ENCODE results near the gene PGA4.

Gene PGA4

DNA sequence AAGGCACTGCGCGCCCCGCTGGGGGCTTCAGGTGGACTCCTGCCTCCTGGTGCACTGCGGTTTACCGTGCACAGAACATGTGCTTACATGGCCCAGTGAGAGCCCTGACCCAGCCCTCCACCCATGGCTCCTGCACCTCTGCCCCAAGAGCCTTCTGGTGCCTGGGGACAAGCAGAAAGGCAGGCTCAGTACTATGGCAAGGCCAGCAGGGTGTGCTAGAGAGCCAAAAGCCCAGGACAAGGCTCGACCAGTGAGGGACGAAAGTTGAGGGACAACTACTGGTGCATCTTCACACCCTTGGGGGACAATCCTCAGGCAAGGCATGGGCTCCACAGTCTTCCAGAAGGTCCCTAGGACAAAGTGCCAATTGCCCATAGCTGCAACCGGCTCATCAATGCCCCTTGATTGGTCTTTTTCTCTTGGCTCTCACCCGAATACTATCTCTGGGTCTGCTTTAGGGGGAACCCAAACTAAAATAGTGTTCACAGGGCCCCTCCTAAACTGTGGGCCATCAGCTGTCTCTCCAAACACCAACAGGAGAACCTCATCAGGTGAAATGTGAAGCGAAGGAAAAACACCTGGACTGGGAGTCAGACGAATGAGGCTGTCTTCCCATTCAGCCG is 32.4 kb downstream of the PGA4 start:
- in situ Hi-C loops (cut with HindIII; ENCODE audit: low pct_unique_long_range_greater_than_20kb, low sequenced_read_pairs), result no loop called here
- TF ChIP-seq JUND (IDR thresholded peaks at IDR 0.05; ENCODE audit: low read depth), result no peak
- peak; percentile 76 to 78 for DNase-seq (ENCODE audit: low read depth in 1 of 2, low spot score in 1 of 2)

DNA sequence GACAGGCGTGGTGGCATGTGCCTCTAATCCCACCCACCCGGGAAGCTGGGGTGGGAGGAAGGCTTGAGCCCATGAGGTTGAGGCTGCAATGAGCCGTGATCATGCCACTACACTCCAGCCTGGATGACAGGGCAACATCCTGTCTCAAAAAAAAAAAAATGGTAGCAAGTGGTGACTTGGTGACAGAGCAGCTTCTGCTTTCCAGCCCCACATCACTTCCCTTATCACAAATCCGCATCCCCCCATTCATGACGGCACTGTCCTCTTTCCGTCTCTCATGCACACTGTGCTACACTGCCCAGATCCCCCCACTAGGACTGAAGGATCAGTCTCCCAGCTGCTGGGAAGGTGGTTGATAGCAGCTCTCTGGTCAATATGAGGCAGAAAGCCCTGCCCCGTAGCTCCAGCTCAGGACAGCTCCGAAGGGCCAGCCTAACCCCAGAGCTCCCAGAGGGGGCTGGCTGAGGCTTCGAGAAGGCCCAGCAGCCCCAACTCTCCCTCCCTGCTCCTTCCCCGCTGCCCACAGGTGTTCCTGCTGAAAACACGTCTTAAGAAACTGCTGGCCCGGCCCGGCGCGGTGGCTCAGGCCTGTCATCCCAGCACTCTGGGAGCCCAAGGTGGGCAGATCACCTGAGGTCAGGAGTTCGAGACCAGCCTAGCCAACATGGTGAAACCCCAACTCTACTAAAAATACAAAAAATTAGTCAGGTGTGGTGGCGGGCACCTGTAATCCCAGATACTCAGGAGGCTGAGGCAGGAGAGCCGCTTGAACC is 34.7 kb downstream of the PGA4 start:
- TF ChIP-seq JUND (IDR thresholded peaks at IDR 0.05; ENCODE audit: low read depth), result no peak
- no peak for DNase-seq (ENCODE audit: low read depth in 1 of 2, low spot score in 1 of 2)
- in situ Hi-C loops (cut with HindIII; ENCODE audit: low pct_unique_long_range_greater_than_20kb, low sequenced_read_pairs), result no loop called here

DNA sequence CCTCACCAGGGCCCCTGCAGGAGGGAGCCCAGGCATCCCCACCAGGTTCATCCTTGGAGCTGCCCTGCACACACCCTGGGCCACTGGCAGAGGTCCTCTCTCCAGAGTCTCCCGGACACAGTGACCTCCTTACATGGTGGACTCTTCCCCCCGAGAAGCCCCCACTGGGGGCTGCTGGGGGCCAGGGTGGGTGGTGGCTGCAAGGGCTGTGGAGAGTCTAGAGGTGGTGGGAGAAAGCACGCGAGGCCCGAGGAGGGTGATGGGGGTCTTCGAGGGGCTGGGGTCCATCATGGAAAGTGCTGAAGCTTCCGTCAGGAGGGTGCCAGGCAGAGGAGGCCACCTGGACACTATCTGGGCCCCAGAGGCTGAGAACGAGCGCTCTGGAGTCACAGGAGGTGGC is 36.4 kb downstream of the PGA4 start:
- DNase-seq (ENCODE audit: low read depth in 1 of 2, low spot score in 1 of 2), result no peak
- in situ Hi-C loops (cut with HindIII; ENCODE audit: low pct_unique_long_range_greater_than_20kb, low sequenced_read_pairs), result no loop called here
- TF ChIP-seq JUND (IDR thresholded peaks at IDR 0.05; ENCODE audit: low read depth), result no peak

GRCh38 chr11:61259363-61259762 is 37.2 kb downstream of the PGA4 start:
- DNase-seq (ENCODE audit: low read depth in 1 of 2, low spot score in 1 of 2), result no peak
- TF ChIP-seq JUND (IDR thresholded peaks at IDR 0.05; ENCODE audit: low read depth), result no peak
- in situ Hi-C loops (cut with HindIII; ENCODE audit: low pct_unique_long_range_greater_than_20kb, low sequenced_read_pairs), result no loop called here

GRCh38 chr11:61264371-61264770 is 42.2 kb downstream of the PGA4 start:
- in situ Hi-C loops (cut with HindIII; ENCODE audit: low pct_unique_long_range_greater_than_20kb, low sequenced_read_pairs), result no loop called here
- TF ChIP-seq JUND (IDR thresholded peaks at IDR 0.05; ENCODE audit: low read depth), result no peak
- no peak for DNase-seq (ENCODE audit: low read depth in 1 of 2, low spot score in 1 of 2)

GRCh38 chr11:61264795-61265194 is 42.6 kb downstream of the PGA4 start:
- in situ Hi-C loops (cut with HindIII; ENCODE audit: low pct_unique_long_range_greater_than_20kb, low sequenced_read_pairs), result no loop called here
- DNase-seq (ENCODE audit: low read depth in 1 of 2, low spot score in 1 of 2), result no peak
- no peak for TF ChIP-seq JUND (IDR thresholded peaks at IDR 0.05; ENCODE audit: low read depth)

- in situ Hi-C loops (cut with HindIII; ENCODE audit: low pct_unique_long_range_greater_than_20kb, low sequenced_read_pairs), result no loop called here
- no peak for TF ChIP-seq JUND (IDR thresholded peaks at IDR 0.05; ENCODE audit: low read depth)
- DNase-seq (ENCODE audit: low read depth in 1 of 2, low spot score in 1 of 2), result no peak
Observed at GRCh38 chr11:61265357-61265756, 43.2 kb downstream of the PGA4 start.

- no peak for TF ChIP-seq JUND (IDR thresholded peaks at IDR 0.05; ENCODE audit: low read depth)
- DNase-seq (ENCODE audit: low read depth in 1 of 2, low spot score in 1 of 2), result no peak
- in situ Hi-C loops (cut with HindIII; ENCODE audit: low pct_unique_long_range_greater_than_20kb, low sequenced_read_pairs), result no loop called here
Observed at GRCh38 chr11:61266602-61267001, 44.5 kb downstream of the PGA4 start.

DNA sequence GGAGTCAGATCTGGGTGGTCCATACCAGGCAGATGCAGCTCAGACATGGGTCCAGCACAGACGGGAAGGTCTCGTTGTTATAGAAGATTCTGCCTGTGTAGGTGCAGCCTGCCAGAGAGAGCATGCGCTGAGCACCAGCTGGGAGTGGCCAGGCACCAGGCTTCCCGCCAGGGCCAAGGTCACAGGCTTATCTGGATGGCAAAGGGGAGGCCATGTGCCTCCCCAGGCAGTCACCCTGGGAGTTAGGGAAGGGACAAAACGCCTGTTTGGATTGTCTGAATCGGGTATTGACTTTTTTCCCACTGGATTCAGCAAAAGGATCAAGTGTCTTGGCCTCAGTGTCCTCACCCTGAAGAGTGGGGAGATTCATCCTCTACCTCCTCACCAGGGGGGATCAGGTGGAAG is 45.3 kb downstream of the PGA4 start:
- TF ChIP-seq JUND (IDR thresholded peaks at IDR 0.05; ENCODE audit: low read depth), result no peak
- DNase-seq (ENCODE audit: low read depth in 1 of 2, low spot score in 1 of 2), result no peak
- in situ Hi-C loops (cut with HindIII; ENCODE audit: low pct_unique_long_range_greater_than_20kb, low sequenced_read_pairs), result no loop called here

GRCh38 chr11:61268588-61269250 is 46.6 kb downstream of the PGA4 start:
- no peak for TF ChIP-seq JUND (IDR thresholded peaks at IDR 0.05; ENCODE audit: low read depth)
- in situ Hi-C loops (cut with HindIII; ENCODE audit: low pct_unique_long_range_greater_than_20kb, low sequenced_read_pairs), result no loop called here

DNA sequence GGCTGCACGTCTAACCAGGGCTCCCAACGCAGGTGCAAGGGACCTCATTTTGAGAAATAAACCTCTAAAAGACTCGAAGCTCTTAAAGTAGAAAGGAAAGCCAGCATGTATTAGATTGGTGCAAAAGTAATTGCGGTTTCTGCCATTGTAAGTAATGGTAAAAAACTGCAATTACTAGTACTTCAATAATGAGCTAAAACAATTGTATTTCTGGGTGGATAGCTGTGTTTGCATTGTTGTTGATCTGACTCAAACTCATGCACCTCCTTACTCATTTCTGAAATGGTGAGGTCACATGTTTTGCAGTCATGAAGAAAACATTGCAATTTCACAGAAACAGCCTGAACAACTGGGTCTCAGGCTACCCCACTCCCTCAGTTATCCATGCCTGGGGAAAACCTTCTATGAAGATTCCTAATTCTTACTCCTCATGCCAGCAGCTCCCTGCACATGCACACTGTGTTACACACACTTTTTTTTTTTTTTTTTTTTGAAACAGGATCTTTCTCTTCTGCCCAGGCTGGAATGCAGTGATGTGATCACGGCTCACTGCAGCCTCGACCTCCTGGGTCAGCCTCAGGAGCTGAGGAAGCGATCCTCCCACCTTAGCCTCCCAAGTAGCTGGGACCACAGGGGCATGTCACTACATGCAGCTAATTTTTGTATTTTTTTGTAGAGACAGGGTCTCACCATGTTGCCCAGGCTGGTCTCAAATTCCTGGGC is 48.4 kb downstream of the PGA4 start:
- in situ Hi-C loops (cut with HindIII; ENCODE audit: low pct_unique_long_range_greater_than_20kb, low sequenced_read_pairs), result no loop called here
- no peak for DNase-seq (ENCODE audit: low read depth in 1 of 2, low spot score in 1 of 2)
- TF ChIP-seq JUND (IDR thresholded peaks at IDR 0.05; ENCODE audit: low read depth), result no peak

More at GRCh38 chr11:61268588-61269250, 46.6 kb downstream of the PGA4 start:
- no peak for DNase-seq (ENCODE audit: low read depth in 1 of 2, low spot score in 1 of 2)

DNA sequence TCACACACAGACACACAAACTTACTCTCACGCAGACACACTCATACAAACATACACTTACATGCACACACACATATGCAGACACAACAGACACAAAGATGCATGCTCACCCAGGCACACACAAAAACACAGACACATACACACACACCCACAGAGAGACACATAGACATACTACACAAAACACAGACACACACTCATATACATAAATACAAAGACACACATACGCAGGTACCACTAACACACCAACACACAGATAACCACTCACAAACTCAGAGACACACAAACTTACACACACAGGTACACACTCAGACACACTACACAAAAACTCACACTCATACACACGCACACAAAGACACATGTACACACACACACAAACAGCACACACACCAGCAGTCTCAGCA is 50.6 kb downstream of the PGA4 start:
- DNase-seq (ENCODE audit: low read depth in 1 of 2, low spot score in 1 of 2), result no peak
- no peak for TF ChIP-seq JUND (IDR thresholded peaks at IDR 0.05; ENCODE audit: low read depth)
- in situ Hi-C loops (cut with HindIII; ENCODE audit: low pct_unique_long_range_greater_than_20kb, low sequenced_read_pairs), result no loop called here
